ENCODE results near the gene CC2D2B.
"Not testable (repeated sequence)": the region's sequence is repeated elsewhere in the genome, so short reads cannot be mapped to it uniquely, and the experiment has no call there.

CC2D2B gene

GRCh38 chr10:96022739-96023138, 115.0 kb downstream of the CC2D2B start:
- no peak for FAIRE-seq

GRCh38 chr10:96023168-96023567, 115.4 kb downstream of the CC2D2B start:
- no peak for FAIRE-seq

GRCh38 chr10:96025566-96025965, 117.8 kb downstream of the CC2D2B start:
- no peak for FAIRE-seq

- no peak for FAIRE-seq
Observed at GRCh38 chr10:96034625-96035024, 126.8 kb downstream of the CC2D2B start.

GRCh38 chr10:96038476-96039387, 131.0 kb downstream of the CC2D2B start:
- no peak for FAIRE-seq

- FAIRE-seq, result no peak
Observed at GRCh38 chr10:96041146-96041545, 133.4 kb downstream of the CC2D2B start.

- no peak for FAIRE-seq
Observed at GRCh38 chr10:96043033-96043892, 135.5 kb downstream of the CC2D2B start, which contains the start of gene CCNJ. Gene CCNJ (plus strand): TSS chr10:96043583. CDS start chr10:96044394, 811 bp downstream.

- FAIRE-seq, result no peak
Observed at GRCh38 chr10:96043893-96044715, 136.3 kb downstream of the CC2D2B start.

- FAIRE-seq, result no peak
Observed at GRCh38 chr10:96044736-96045135, 137.0 kb downstream of the CC2D2B start.

- no peak for FAIRE-seq
Observed at GRCh38 chr10:96046546-96046945, 138.8 kb downstream of the CC2D2B start.

- FAIRE-seq, result no peak
Observed at GRCh38 chr10:96047004-96047649, 139.4 kb downstream of the CC2D2B start.

- not testable (repeated sequence) for FAIRE-seq
Observed at GRCh38 chr10:96047925-96048324, 140.2 kb downstream of the CC2D2B start.

GRCh38 chr10:96049340-96049739, 141.6 kb downstream of the CC2D2B start:
- FAIRE-seq, result no peak

GRCh38 chr10:96053985-96054384, 146.2 kb downstream of the CC2D2B start:
- no peak for FAIRE-seq

GRCh38 chr10:96056787-96057186, 149.0 kb downstream of the CC2D2B start:
- no peak for FAIRE-seq

- no peak for FAIRE-seq
Observed at GRCh38 chr10:96061232-96061631, 153.5 kb downstream of the CC2D2B start.

GRCh38 chr10:96072674-96073073, 164.9 kb downstream of the CC2D2B start:
- no peak for FAIRE-seq

GRCh38 chr10:96073722-96074121, 165.9 kb downstream of the CC2D2B start:
- FAIRE-seq, result no peak

- no peak for FAIRE-seq
Observed at GRCh38 chr10:96074776-96075175, 167.0 kb downstream of the CC2D2B start.

- FAIRE-seq, result no peak
Observed at GRCh38 chr10:96075977-96076376, 168.2 kb downstream of the CC2D2B start.

- FAIRE-seq, result no peak
Observed at GRCh38 chr10:96077156-96077555, 169.4 kb downstream of the CC2D2B start.

- FAIRE-seq, result no peak
Observed at GRCh38 chr10:96082153-96082552, 174.4 kb downstream of the CC2D2B start.

All from islet of Langerhans (tissue), 1 donor.